Renal pelvis (tissue), 4 donors: ENCODE results near the gene SEMA3C. TPM values are rescaled to one million over a fixed set of nuclear protein-coding genes. Genes with fewer than 3 reads are reported as not detected.

Experiments
- DNase-seq: peaks from one replicate; pipeline ENCODE4 v3.0.0-alpha.2; 2013
- polyA plus RNA-seq, 3 donors: library from polyadenylated mRNA; unstranded; fragments of 120-200 nt; gene quantifications; one replicate each; pipeline ENCODE4 v1.2.1, GENCODE V29; 2013; ENCODE audit not compliant: insufficient read length in 3 of 3

SEMA3C gene
- polyA plus RNA-seq, 3 donors, result 24.9 to 27.8 (median 25.6) TPM

- DNase-seq, result no peak
Observed at GRCh38 chr7:80783678-80784327, 135.0 kb downstream of the SEMA3C start.

- DNase-seq, result no peak
Observed at GRCh38 chr7:80783186-80783677, 135.6 kb downstream of the SEMA3C start.

- DNase-seq, result no peak
Observed at GRCh38 chr7:80781561-80781979, 137.3 kb downstream of the SEMA3C start.

GRCh38 chr7:80781146-80781545 is 137.7 kb downstream of the SEMA3C start:
- DNase-seq, result no peak

- no peak for DNase-seq
Observed at GRCh38 chr7:80779456-80779855, 139.4 kb downstream of the SEMA3C start.

GRCh38 chr7:80775897-80776296 is 143.0 kb downstream of the SEMA3C start:
- no peak for DNase-seq

GRCh38 chr7:80775482-80775881 is 143.4 kb downstream of the SEMA3C start:
- no peak for DNase-seq

- no peak for DNase-seq
Observed at GRCh38 chr7:80774843-80775242, 144.0 kb downstream of the SEMA3C start.

GRCh38 chr7:80773787-80774508 is 144.9 kb downstream of the SEMA3C start:
- DNase-seq, result no peak

GRCh38 chr7:80772347-80772993 is 146.4 kb downstream of the SEMA3C start:
- no peak for DNase-seq

- DNase-seq, result no peak
Observed at GRCh38 chr7:80771523-80771922, 147.3 kb downstream of the SEMA3C start.

- DNase-seq, result no peak
Observed at GRCh38 chr7:80770675-80771081, 148.2 kb downstream of the SEMA3C start.

GRCh38 chr7:80770061-80770460 is 148.8 kb downstream of the SEMA3C start:
- DNase-seq, result no peak

GRCh38 chr7:80768756-80769155 is 150.1 kb downstream of the SEMA3C start:
- no peak for DNase-seq

- no peak for DNase-seq
Observed at GRCh38 chr7:80767654-80768053, 151.2 kb downstream of the SEMA3C start.

- DNase-seq, result no peak
Observed at GRCh38 chr7:80766724-80767123, 152.1 kb downstream of the SEMA3C start.

- no peak for DNase-seq
Observed at GRCh38 chr7:80764132-80764531, 154.7 kb downstream of the SEMA3C start.

GRCh38 chr7:80763704-80764103 is 155.1 kb downstream of the SEMA3C start:
- DNase-seq, result no peak

GRCh38 chr7:80763289-80763688 is 155.6 kb downstream of the SEMA3C start:
- DNase-seq, result no peak

GRCh38 chr7:80760292-80760691 is 158.6 kb downstream of the SEMA3C start:
- no peak for DNase-seq

- DNase-seq, result no peak
Observed at GRCh38 chr7:80752954-80753690, 165.7 kb downstream of the SEMA3C start.

- no peak for DNase-seq
Observed at GRCh38 chr7:80749270-80749669, 169.6 kb downstream of the SEMA3C start.
